Measurements from ENCODE around the gene TWF2. TPM values are rescaled to one million over a fixed set of nuclear protein-coding genes. Genes with fewer than 3 reads are reported as not detected.

The TWF2 gene
- total RNA-seq, 1 experiment from 2014 or later, result 44.8 TPM

DNA sequence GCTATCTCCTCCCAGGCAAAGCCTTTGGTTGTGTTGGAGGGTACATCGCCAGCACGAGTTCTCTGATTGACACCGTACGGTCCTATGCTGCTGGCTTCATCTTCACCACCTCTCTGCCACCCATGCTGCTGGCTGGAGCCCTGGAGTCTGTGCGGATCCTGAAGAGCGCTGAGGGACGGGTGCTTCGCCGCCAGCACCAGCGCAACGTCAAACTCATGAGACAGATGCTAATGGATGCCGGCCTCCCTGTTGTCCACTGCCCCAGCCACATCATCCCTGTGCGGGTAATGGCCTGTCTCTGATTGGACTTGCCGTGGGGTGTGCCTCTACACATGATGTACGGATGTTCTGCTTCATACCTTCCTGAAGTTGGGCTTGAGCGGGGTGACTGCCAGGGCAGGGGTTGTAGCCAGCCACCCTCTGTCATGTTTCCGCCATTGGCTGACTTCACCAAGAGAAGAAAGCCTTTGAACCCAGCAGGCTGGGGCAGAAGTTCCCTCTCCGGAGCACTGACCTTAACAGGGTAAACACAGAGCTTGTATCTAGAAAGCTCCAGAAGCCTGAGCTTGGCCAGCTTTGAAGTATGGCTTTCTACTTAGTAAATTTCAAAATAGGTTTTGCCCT lies 27.6 kb downstream of the TWF2 start:
- no peak overlapping the region for H2BK12ac ChIP-seq (ENCODE audit: insufficient read length, low read depth, low read length)
- no peak overlapping the region for H4K5ac ChIP-seq (ENCODE audit: insufficient read length, low read depth, low read length)
- no peaks in the 10 kb centered on the region for H3K23me2 ChIP-seq (ENCODE audit: insufficient read length, low read depth, low read length, poor library complexity, severe bottlenecking)
- no peak overlapping the region for H2BK5ac ChIP-seq (ENCODE audit: insufficient read length, low read length)
- Mint-ChIP-seq H3K4me3 (no peak overlapping the region), H3K27ac (no peak overlapping the region), H3K9me3 (no peaks in the 10 kb centered on the region), H3K36me3 (ENCODE audit: insufficient read depth in 1 of 3, low read depth in 3 of 3) (peaks cover 44 to 93% (median 89%) of the 10 kb centered on the region in 3 experiments; a peak in 6 of 7 replicates), H3K4me1 (no peaks in the 10 kb centered on the region), H3K27me3 (ENCODE audit: low read depth) (no peaks in the 10 kb centered on the region)
- H2BK15ac ChIP-seq (ENCODE audit: low read depth, low read length), result no peak overlapping the region
- no peak overlapping the region for H2AK5ac ChIP-seq (ENCODE audit: insufficient read length, low read length)
- H4K20me1 ChIP-seq (ENCODE audit: control insufficient read depth, insufficient read depth, insufficient read length), result no peaks in the 10 kb centered on the region
- H2BK20ac ChIP-seq (ENCODE audit: low read depth, low read length, poor library complexity, severe bottlenecking), result no peak overlapping the region
- H3K23ac ChIP-seq (ENCODE audit: insufficient read length, low read depth, low read length), result no peak overlapping the region
- H3K27me3 ChIP-seq (ENCODE audit: insufficient read depth, low read length), result no peaks in the 10 kb centered on the region
- no peaks in the 10 kb centered on the region for H3K9me3 ChIP-seq (ENCODE audit: control insufficient read depth, low read depth, low read length)
- no peak overlapping the region for H3K18ac ChIP-seq (ENCODE audit: insufficient read length, low read depth, low read length)
- no peak overlapping the region for H3K9ac ChIP-seq (ENCODE audit: extremely low read depth, insufficient read length, low read length)
- H4K91ac ChIP-seq (ENCODE audit: insufficient read length, low read depth, low read length), result no peak overlapping the region
- H3K79me2 ChIP-seq (ENCODE audit: insufficient read depth, low read length), result no peaks in the 10 kb centered on the region
- no peak overlapping the region for H2BK120ac ChIP-seq (ENCODE audit: low read depth, low read length, poor library complexity, severe bottlenecking)
- TF ChIP-seq, protein P1, sequence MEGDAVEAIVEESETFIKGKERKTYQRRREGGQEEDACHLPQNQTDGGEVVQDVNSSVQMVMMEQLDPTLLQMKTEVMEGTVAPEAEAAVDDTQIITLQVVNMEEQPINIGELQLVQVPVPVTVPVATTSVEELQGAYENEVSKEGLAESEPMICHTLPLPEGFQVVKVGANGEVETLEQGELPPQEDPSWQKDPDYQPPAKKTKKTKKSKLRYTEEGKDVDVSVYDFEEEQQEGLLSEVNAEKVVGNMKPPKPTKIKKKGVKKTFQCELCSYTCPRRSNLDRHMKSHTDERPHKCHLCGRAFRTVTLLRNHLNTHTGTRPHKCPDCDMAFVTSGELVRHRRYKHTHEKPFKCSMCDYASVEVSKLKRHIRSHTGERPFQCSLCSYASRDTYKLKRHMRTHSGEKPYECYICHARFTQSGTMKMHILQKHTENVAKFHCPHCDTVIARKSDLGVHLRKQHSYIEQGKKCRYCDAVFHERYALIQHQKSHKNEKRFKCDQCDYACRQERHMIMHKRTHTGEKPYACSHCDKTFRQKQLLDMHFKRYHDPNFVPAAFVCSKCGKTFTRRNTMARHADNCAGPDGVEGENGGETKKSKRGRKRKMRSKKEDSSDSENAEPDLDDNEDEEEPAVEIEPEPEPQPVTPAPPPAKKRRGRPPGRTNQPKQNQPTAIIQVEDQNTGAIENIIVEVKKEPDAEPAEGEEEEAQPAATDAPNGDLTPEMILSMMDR (conservative IDR thresholded peaks at IDR 0.05), result no peak
- H3K4me1 ChIP-seq (ENCODE audit: insufficient read depth, low read length), result no peaks in the 10 kb centered on the region
- no peak overlapping the region for H3K56ac ChIP-seq (ENCODE audit: insufficient read length, low read depth, low read length)
- DNase-seq, result no peak
- H3T11ph ChIP-seq (ENCODE audit: low read length), result no peak overlapping the region
- no peaks in the 10 kb centered on the region for H3K79me1 ChIP-seq (ENCODE audit: insufficient read depth, low read depth, low read length, poor library complexity, severe bottlenecking)
- H3K4ac ChIP-seq (ENCODE audit: low read depth, low read length), result no peak overlapping the region
- no CpG with 5 or more reads among the region's 18 CpGs for WGBS (ENCODE audit: extremely low coverage, insufficient read length, low lambda C conversion rate)
- H3K4me2 ChIP-seq (ENCODE audit: insufficient read depth, insufficient read length, low read length), result no peak overlapping the region
- no peak overlapping the region for H4K8ac ChIP-seq (replicated peaks; ENCODE audit: insufficient read length, low read depth, low read length)
- H3K14ac ChIP-seq (ENCODE audit: insufficient read depth, low read length), result no peak overlapping the region
- H2AFZ ChIP-seq (ENCODE audit: low read length), result no peak overlapping the region
- no peak overlapping the region for H3K27ac ChIP-seq (ENCODE audit: insufficient read length, low read depth, low read length)
